ENCODE data around the gene ATP11A. TPM values are rescaled to one million over a fixed set of nuclear protein-coding genes. Genes with fewer than 3 reads are reported as not detected.
A peak's percentile ranks its signal among the peaks of the same experiment; 100 is the strongest.

Gene ATP11A
- total and polyA plus RNA-seq, 8 donors, result 9.3 to 51.0 (median 30.5) TPM

- no peak for TF ChIP-seq CTCF (IDR thresholded peaks at IDR 0.05)
- intact Hi-C loops (cut with DNase I), result no loop called here
- no peak overlapping the region for H3K27ac ChIP-seq
- 97% methylated on average over 23 of the region's 23 CpGs for WGBS, 2 donors
- H3K4me3 ChIP-seq, result no peak overlapping the region
- H3K36me3 ChIP-seq, result peaks cover 0 to 15% (median 0%) of the 10 kb centered on the region in 3 donors
- ATAC-seq (no peak), DNase-seq (peak in 1 of 6 donors; percentile 32), FAIRE-seq (no peak)
- H3K27me3 ChIP-seq, result no peaks in the 10 kb centered on the region
- no peaks in the 10 kb centered on the region for H3K9me3 ChIP-seq
- H3K4me1 ChIP-seq, result no peaks in the 10 kb centered on the region
Observed at GRCh38 chr13:112846411-112847115, 156.7 kb downstream of the ATP11A start.

GRCh38 chr13:112849500-112849899, 159.7 kb downstream of the ATP11A start:
- peaks cover 0 to 20% (median 0%) of the 10 kb centered on the region in 3 donors for H3K36me3 ChIP-seq
- no peaks in the 10 kb centered on the region for H3K4me1 ChIP-seq
- no peak overlapping the region for H3K4me3 ChIP-seq
- intact Hi-C loops (cut with DNase I), result no loop called here
- FAIRE-seq, result no peak
- WGBS, 2 donors, result 59% methylated on average over 6 of the region's 6 CpGs
- no peak overlapping the region for H3K27ac ChIP-seq
- no peaks in the 10 kb centered on the region for H3K27me3 ChIP-seq
- H3K9me3 ChIP-seq, result no peaks in the 10 kb centered on the region
- no peak for TF ChIP-seq CTCF (IDR thresholded peaks at IDR 0.05)
- DNase-seq, result no peak
- peak in 3 of 4 donors; percentile 11 to 46 (median 32) for ATAC-seq

- no peak for DNase-seq
- H3K4me3 ChIP-seq, result no peak overlapping the region
- no peaks in the 10 kb centered on the region for H3K4me1 ChIP-seq
- WGBS, 2 donors, result 91 to 93% methylated on average over 6 of the region's 6 CpGs
- ATAC-seq, result no peak
- intact Hi-C loops (cut with DNase I), result no loop called here
- no peak for FAIRE-seq
- H3K9me3 ChIP-seq, result no peaks in the 10 kb centered on the region
- H3K27ac ChIP-seq, result no peak overlapping the region
- H3K36me3 ChIP-seq, result peaks cover 0 to 21% (median 2%) of the 10 kb centered on the region in 3 donors
- H3K27me3 ChIP-seq, result no peaks in the 10 kb centered on the region
- no peak for TF ChIP-seq CTCF (IDR thresholded peaks at IDR 0.05)
Observed at GRCh38 chr13:112850273-112850672, 160.4 kb downstream of the ATP11A start.

- FAIRE-seq, result no peak
- WGBS, 2 donors, result 92 to 93% methylated on average over 13 of the region's 13 CpGs
- intact Hi-C loops (cut with DNase I), result no loop called here
- no peak for TF ChIP-seq CTCF (IDR thresholded peaks at IDR 0.05)
- H3K27me3 ChIP-seq, result no peaks in the 10 kb centered on the region
- no peak for ATAC-seq
- no peaks in the 10 kb centered on the region for H3K4me1 ChIP-seq
- no peak for DNase-seq
- H3K9me3 ChIP-seq, result no peaks in the 10 kb centered on the region
- H3K4me3 ChIP-seq, result no peak overlapping the region
- no peak overlapping the region for H3K27ac ChIP-seq
- H3K36me3 ChIP-seq, result peaks cover 0 to 31% (median 5%) of the 10 kb centered on the region in 3 donors
Observed at GRCh38 chr13:112851107-112852038, 161.5 kb downstream of the ATP11A start.

All from pancreas (tissue), 10 donors.